Measurements from ENCODE around the gene RNF181. TPM values are rescaled to one million over a fixed set of nuclear protein-coding genes. Genes with fewer than 3 reads are reported as not detected.
A peak's percentile ranks its signal among the peaks of the same experiment; 100 is the strongest.
"Not testable (repeated sequence)": the region's sequence is repeated elsewhere in the genome, so short reads cannot be mapped to it uniquely, and the experiment has no call there.

RNF181 gene
- total and polyA plus RNA-seq, 2 experiments from 2014 or later = 152 to 328 TPM

- H3K27ac ChIP-seq = no peak overlapping the region
- no peak for TF ChIP-seq CTCF (IDR thresholded peaks at IDR 0.05; ENCODE audit: low read depth, low read length)
- no peak for DNase-seq (ENCODE audit: low read depth in 1 of 2, low spot score in 1 of 2)
- no peaks in the 10 kb centered on the region for H3K4me1 ChIP-seq (ENCODE audit: low read depth)
- H3K9me3 ChIP-seq (ENCODE audit: low read depth) = no peaks in the 10 kb centered on the region
- H3K27me3 ChIP-seq = no peaks in the 10 kb centered on the region
- H3K36me3 ChIP-seq = peaks cover 27% of the 10 kb centered on the region
- no peak overlapping the region for H3K4me3 ChIP-seq
These were observed 40.4 kb upstream of the RNF181 start for GRCh38 chr2:85554980-85555612.

GRCh38 chr2:85557130-85557529 is 38.4 kb upstream of the RNF181 start:
- H3K36me3 ChIP-seq = peaks cover 15% of the 10 kb centered on the region
- no peak for TF ChIP-seq CTCF (IDR thresholded peaks at IDR 0.05; ENCODE audit: low read depth, low read length)

GRCh38 chr2:85558160-85558559 is 37.4 kb upstream of the RNF181 start:
- Histone ChIP-seq H3K4me1 (ENCODE audit: low read depth) (no peaks in the 10 kb centered on the region), H3K36me3 (peaks cover 8% of the 10 kb centered on the region), H3K4me3 (no peak overlapping the region), H3K27ac (no peak overlapping the region), H3K27me3 (no peaks in the 10 kb centered on the region), H3K9me3 (ENCODE audit: low read depth) (no peaks in the 10 kb centered on the region)
- no peak for TF ChIP-seq CTCF (IDR thresholded peaks at IDR 0.05; ENCODE audit: low read depth, low read length)
- no peak for DNase-seq (ENCODE audit: low read depth in 1 of 2, low spot score in 1 of 2)

More at GRCh38 chr2:85557130-85557529, 38.4 kb upstream of the RNF181 start:
- Histone ChIP-seq H3K4me3 (no peak overlapping the region), H3K4me1 (ENCODE audit: low read depth) (no peaks in the 10 kb centered on the region), H3K27ac (no peak overlapping the region), H3K9me3 (ENCODE audit: low read depth) (no peaks in the 10 kb centered on the region), H3K27me3 (no peaks in the 10 kb centered on the region)
- no peak for DNase-seq (ENCODE audit: low read depth in 1 of 2, low spot score in 1 of 2)

- not testable (repeated sequence) for H3K27me3 ChIP-seq; H3K36me3 ChIP-seq; H3K9me3 ChIP-seq (ENCODE audit: low read depth); DNase-seq (ENCODE audit: low read depth in 1 of 2, low spot score in 1 of 2); H3K4me1 ChIP-seq (ENCODE audit: low read depth); H3K27ac ChIP-seq
- H3K4me3 ChIP-seq = peak overlapping the region; percentile 89
These were observed 35.2 kb upstream of the RNF181 start for GRCh38 chr2:85560403-85560726.

- H3K9me3 ChIP-seq (ENCODE audit: low read depth) = no peaks in the 10 kb centered on the region
- H3K27me3 ChIP-seq = no peaks in the 10 kb centered on the region
- TF ChIP-seq CTCF (IDR thresholded peaks at IDR 0.05; ENCODE audit: low read depth, low read length) = no peak
- peak overlapping the region; percentile 89 for H3K4me3 ChIP-seq
- no peak for DNase-seq (ENCODE audit: low read depth in 1 of 2, low spot score in 1 of 2)
- no peaks in the 10 kb centered on the region for H3K36me3 ChIP-seq
- H3K4me1 ChIP-seq (ENCODE audit: low read depth) = no peaks in the 10 kb centered on the region
- peak overlapping the region; percentile 95 for H3K27ac ChIP-seq
These were observed 34.7 kb upstream of the RNF181 start for GRCh38 chr2:85560812-85561279.

- no peaks in the 10 kb centered on the region for H3K27me3 ChIP-seq
- peak within 1 kb of the TSS; percentile 95 for H3K27ac ChIP-seq
- no peaks in the 10 kb centered on the region for H3K9me3 ChIP-seq (ENCODE audit: low read depth)
- peak; percentile 15 for TF ChIP-seq CTCF (IDR thresholded peaks at IDR 0.05; ENCODE audit: low read depth, low read length)
- no peaks in the 10 kb centered on the region for H3K4me1 ChIP-seq (ENCODE audit: low read depth)
- peak; percentile 96 to 97 for DNase-seq (ENCODE audit: low read depth in 1 of 2, low spot score in 1 of 2)
- H3K4me3 ChIP-seq = peak within 1 kb of the TSS; percentile 89
- H3K36me3 ChIP-seq = no peaks in the 10 kb centered on the region
These were observed 34.0 kb upstream of the RNF181 start, which contains the start of gene GGCX for GRCh38 chr2:85561280-85562212. Gene GGCX, minus strand, starts transcription at chr2:85561493. Its CDS starts 65 bp downstream, at chr2:85561428.
